Mucosa of stomach (tissue), 1 donor: ENCODE measurements around the gene CACNA1E.
"Not testable (repeated sequence)": the region's sequence is repeated elsewhere in the genome, so short reads cannot be mapped to it uniquely, and the experiment has no call there.

Source experiments
- H3K27me3 ChIP-seq: one replicate; pipeline ENCODE4 v1.7.0; 2013; ENCODE audit warnings: mild to moderate bottlenecking, low read length; ENCODE audit not compliant: control insufficient read depth, insufficient read depth
- H3K36me3 ChIP-seq: one replicate; pipeline ENCODE4 v1.7.0; 2013; ENCODE audit warnings: low read length; ENCODE audit not compliant: control insufficient read depth, insufficient read depth
- H3K4me1 ChIP-seq: one replicate; pipeline ENCODE4 v1.7.0; 2013; ENCODE audit warnings: mild to moderate bottlenecking, low read length; ENCODE audit not compliant: control insufficient read depth, insufficient read depth
- H3K4me3 ChIP-seq: one replicate; pipeline ENCODE4 v1.7.0; 2013; ENCODE audit warnings: low read length
- H3K9ac ChIP-seq: one replicate; pipeline ENCODE4 v1.7.0; 2013; ENCODE audit warnings: mild to moderate bottlenecking, low read length, moderate library complexity
- H3K9me3 ChIP-seq: one replicate; pipeline ENCODE4 v1.7.0; 2013; ENCODE audit warnings: mild to moderate bottlenecking, low read length, moderate library complexity; ENCODE audit not compliant: control insufficient read depth
- donor health status: Pancreatic carcinoma.

CACNA1E gene

DNA sequence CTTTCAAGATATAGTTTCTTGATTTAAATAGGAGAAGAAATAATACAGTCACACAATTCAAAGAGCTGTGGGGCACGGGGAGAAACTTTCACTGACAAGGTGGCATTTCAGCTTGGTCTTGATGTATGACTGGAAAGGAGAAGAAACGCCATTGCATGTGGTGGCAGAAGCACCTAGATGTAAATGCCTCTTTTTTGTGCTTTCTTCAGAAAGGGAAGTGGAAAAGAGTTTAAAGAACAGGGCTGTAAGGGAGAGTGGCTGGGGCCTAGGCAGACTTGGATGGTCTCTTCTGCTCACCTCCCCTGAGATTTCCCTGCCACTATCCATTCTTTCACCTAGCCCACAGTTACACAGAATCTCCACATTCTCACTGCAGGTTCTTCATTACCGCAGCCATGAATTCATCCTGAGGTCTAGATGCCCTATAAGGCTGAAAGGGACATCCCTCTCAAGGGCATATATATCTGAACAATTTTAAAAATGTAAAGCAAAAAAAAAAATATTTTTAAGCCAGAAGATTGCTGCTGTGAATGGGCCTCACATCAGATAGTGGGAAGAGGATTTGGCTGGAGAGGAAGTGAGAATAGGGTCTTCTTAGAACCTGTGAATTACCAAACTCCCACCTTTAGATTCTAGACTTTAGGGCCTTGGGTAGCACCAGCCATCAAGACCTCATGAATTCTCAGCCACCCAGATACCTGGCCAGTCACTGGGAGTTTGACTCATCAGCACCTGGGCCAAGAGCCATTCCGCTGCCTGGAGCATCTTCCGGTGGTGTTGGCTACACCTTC is 23.4 kb downstream of the CACNA1E start:
- Histone ChIP-seq H3K9me3 (no peaks in the 10 kb centered on the region), H3K9ac (no peak overlapping the region), H3K36me3 (no peaks in the 10 kb centered on the region), H3K4me1 (no peaks in the 10 kb centered on the region), H3K27me3 (no peaks in the 10 kb centered on the region), H3K4me3 (no peak overlapping the region)

DNA sequence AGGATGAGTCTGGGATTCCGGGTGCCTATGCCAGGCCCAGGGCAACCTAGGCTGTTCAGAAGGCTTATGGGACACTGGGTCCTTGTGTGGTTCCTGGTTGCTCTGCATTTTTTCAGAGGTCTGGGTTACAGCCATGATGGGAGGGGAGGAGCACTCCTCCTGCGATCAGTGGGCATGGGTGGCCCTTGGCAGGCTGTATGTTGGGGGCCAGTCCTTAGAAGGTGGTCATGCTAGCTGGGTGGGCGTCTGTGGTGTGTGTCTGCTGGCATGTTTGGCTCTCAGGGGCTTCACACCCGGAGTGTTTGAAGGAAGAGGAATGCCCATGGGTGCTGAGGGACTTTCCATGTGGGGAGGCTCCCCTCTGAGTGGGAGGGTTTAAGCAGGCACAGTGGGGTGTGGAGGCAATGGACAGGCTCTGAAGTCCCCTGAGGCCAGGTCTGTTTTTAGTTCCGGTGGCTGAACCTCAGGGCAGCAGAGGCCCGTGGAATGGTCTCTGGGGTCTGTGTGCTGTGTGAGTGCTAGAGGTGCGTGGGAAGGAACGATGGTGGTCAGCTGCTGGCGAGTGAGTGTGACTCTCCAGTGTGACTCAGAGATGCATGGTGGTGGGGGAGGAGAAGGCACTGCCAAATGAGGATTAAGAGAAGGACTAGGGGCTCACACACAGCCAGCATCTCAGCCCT is 25.3 kb downstream of the CACNA1E start:
- Histone ChIP-seq H3K4me1 (no peaks in the 10 kb centered on the region), H3K27me3 (no peaks in the 10 kb centered on the region), H3K4me3 (no peak overlapping the region), H3K36me3 (no peaks in the 10 kb centered on the region), H3K9me3 (no peaks in the 10 kb centered on the region), H3K9ac (no peak overlapping the region)

DNA sequence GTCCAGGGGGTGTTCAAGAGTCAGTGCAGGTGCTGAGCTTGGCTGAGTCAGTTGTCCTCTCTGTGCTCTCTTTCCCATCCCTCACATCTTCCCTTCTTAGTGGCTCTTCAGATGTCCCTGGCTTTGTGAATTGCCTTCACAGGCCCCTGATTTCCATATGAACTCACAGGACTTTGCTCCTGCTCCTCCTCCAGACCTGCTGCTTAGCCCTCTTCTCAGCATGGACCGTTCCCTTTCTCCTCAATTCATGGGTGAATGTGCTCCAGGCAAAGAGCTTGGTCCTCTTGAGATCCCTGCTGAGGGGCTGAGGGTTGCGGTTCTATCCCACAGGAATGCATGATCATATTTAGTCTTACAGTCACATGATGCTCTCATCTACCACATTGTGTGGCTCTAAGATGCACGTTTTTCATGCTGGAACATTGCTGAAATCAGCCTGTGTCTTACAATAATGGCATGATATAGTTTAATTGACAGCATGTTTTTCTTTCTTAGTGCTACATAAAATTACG is 30.5 kb downstream of the CACNA1E start:
- Histone ChIP-seq H3K9ac (no peak overlapping the region), H3K4me1 (no peaks in the 10 kb centered on the region), H3K4me3 (no peak overlapping the region), H3K9me3 (no peaks in the 10 kb centered on the region), H3K27me3 (no peaks in the 10 kb centered on the region), H3K36me3 (no peaks in the 10 kb centered on the region)

DNA sequence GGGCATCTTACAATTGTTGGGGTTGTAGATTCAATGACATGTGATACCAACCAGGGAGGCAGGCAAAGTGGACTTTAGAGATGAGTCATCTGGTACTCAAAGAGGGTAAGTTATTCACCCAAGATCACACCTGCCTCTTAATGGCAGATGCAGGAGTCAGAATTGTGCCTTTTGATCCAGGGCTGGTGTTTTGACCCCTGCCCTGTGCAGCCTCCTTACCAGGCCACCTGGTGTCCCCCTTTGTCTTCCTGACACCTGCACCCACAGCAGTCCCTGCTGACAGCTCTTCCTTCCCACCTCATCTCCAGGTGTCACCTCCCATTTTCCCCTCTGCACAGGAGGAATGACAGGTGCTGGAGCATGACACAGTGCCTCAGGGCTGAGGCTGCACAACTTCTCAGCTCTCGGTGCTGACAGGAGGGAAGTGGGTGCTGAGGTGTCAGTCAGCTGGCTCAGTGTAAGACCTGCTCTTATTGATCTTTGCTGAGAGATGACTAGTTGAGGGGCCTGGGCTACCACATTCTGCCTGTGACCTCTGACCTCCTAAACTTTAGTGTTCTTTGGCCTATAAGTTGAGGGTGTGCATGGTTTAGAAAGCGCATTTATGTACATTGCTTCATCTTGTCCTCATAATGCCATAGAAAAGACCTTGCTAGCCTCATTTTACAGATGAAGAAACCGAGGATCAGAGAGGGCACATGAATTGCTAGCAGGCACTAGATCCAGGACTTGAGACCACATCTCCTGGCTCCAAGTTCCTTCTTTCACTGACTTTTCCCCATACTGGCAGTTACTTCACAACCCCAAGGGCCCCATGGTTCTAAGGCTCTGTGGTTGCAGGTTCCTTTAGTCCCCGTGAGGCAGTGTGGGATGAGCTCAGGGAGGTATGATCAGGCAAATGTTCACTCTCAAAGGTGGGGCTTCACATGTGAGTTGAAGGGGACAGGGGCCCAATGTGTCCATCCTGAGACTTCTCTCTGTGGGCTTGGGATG is 31.3 kb downstream of the CACNA1E start:
- Histone ChIP-seq H3K9me3 (no peaks in the 10 kb centered on the region), H3K36me3 (no peaks in the 10 kb centered on the region), H3K9ac (no peak overlapping the region), H3K27me3 (no peaks in the 10 kb centered on the region), H3K4me1 (no peaks in the 10 kb centered on the region), H3K4me3 (no peak overlapping the region)

DNA sequence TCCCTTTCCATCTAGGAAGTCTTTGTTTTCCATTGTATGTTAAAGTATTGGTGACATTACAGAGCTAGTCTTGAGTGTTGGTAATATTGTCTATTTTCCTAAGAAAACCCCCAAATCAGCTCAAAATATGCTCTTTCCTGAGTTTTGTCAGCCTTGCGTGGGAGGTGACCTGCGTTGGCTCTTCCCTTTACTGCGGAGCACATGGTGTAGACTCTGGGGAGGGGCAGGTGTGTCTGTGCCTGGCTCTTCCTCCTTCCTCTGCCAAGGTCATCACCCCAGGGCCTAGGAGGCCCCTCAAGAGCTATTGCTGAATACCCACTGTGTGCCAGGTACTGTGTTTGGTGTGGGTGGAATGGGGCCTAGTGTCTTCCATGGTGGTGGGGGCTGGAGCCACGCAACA is 33.4 kb downstream of the CACNA1E start:
- Histone ChIP-seq H3K9ac (no peak overlapping the region), H3K9me3 (no peaks in the 10 kb centered on the region), H3K36me3 (no peaks in the 10 kb centered on the region), H3K4me1 (no peaks in the 10 kb centered on the region), H3K27me3 (no peaks in the 10 kb centered on the region), H3K4me3 (no peak overlapping the region)

DNA sequence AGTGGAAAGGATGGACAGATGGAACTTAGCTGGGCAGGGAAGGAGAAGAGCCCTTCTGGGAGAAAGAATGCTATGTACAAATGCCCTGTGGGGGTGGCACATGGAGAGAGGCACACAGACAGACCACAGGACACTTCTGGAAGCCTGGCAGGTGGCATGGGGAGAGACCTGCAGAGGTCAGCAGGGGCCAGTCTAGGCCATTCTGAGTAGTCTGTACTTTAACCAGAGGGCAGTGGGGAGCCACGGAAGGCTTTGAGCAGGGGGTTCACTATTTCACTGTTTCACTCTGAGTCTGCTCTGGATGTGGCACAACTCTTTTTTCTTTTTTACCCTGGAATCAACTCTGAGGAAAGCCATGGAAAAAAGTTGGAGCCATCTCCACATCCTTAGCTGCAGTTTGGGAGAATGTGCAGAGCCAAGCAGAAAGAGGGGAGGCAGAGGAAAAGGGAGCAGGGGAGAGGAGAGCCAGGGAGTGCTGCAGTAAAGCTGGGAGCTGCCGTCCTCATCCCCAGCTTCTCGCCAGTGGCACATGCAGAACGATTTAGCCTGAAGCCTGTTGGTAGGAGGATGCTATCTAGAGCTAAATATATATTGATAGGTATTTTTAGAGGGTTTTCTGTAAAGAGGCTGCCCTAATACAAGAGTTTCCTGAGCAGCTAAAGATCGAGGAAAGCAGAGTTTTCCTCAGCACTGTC is 34.0 kb downstream of the CACNA1E start:
- H3K27me3 ChIP-seq: no peaks in the 10 kb centered on the region
- no peak overlapping the region for H3K9ac ChIP-seq

DNA sequence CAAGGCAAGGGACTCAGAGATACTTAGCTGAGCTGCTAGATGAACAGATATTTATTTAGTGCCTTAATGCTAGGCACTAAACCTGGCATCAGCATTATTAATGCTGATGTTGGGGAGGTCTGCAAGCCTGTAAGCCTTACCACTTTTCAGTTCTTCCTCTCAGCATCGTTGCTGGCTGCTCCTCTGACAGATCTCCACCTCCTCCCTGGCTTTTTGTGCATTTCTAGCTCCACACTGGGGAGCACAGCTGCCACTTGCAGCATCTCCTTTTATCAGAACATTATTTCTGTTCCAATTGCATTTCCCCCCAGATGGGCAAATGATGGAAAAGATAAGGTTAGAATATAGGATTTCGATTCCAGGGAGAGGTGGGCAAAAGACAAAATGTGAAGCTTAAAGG is 34.8 kb downstream of the CACNA1E start:
- no peaks in the 10 kb centered on the region for H3K27me3 ChIP-seq
- H3K36me3 ChIP-seq: no peaks in the 10 kb centered on the region
- no peak overlapping the region for H3K9ac ChIP-seq
- no peaks in the 10 kb centered on the region for H3K9me3 ChIP-seq
- no peak overlapping the region for H3K4me3 ChIP-seq
- H3K4me1 ChIP-seq: no peaks in the 10 kb centered on the region

More for the DNA sequence above, 34.0 kb downstream of the CACNA1E start:
- H3K4me1 ChIP-seq: no peaks in the 10 kb centered on the region
- H3K36me3 ChIP-seq: no peaks in the 10 kb centered on the region
- no peak overlapping the region for H3K4me3 ChIP-seq
- H3K9me3 ChIP-seq: no peaks in the 10 kb centered on the region

DNA sequence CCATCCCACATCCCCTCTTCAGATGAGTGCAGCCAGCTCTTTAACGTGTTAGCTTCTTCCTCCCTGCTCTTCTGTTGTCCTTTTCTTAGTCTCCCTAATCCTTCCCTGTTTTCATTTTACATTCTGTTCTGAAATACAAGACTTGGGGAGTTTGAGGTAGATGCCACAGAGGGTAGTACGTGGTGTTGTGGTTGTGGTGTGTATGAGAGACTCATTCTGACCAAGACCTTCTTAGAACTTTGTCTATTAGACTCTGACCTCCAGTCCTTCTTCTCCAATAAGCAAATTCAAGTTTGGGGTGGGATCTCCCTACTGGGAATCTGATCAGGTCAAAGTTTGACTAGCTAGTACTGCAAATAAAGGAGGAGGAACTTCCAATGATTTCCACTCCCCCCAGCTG is 39.5 kb downstream of the CACNA1E start:
- H3K4me3 ChIP-seq: no peak overlapping the region
- no peaks in the 10 kb centered on the region for H3K36me3 ChIP-seq
- no peaks in the 10 kb centered on the region for H3K9me3 ChIP-seq
- no peak overlapping the region for H3K9ac ChIP-seq
- no peaks in the 10 kb centered on the region for H3K4me1 ChIP-seq
- H3K27me3 ChIP-seq: no peaks in the 10 kb centered on the region

DNA sequence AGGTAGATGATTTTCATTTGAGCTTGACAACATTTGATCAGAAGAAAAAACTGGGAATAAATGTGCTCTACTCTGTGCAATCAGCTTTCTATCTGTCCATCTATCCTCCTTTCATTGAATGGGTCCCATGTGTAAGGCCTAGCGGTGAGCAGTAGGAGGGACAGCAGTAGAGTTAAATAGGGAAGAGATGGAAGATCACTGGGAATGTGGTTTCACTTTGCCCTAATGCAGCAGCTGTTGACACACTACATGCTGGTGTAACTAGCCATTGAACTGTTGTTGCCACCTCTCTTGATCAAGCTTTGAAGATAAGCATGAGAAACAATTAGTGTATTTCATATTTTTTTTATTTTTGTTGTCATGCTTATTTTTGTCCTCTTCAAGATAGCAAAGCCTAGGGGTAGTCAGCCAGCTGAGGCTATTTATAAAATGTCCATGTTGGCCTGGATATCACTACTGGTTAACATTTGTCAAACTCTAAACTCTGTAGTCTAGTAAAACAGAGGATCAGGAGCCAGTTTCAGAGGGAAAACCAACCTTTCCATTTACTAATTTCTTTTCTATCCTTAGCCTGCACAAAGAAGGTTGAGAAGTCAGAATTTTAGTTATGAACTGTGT is 41.9 kb downstream of the CACNA1E start:
- Histone ChIP-seq H3K9ac (no peak overlapping the region), H3K27me3 (no peaks in the 10 kb centered on the region), H3K4me1 (no peaks in the 10 kb centered on the region), H3K9me3 (no peaks in the 10 kb centered on the region), H3K36me3 (no peaks in the 10 kb centered on the region), H3K4me3 (no peak overlapping the region)

DNA sequence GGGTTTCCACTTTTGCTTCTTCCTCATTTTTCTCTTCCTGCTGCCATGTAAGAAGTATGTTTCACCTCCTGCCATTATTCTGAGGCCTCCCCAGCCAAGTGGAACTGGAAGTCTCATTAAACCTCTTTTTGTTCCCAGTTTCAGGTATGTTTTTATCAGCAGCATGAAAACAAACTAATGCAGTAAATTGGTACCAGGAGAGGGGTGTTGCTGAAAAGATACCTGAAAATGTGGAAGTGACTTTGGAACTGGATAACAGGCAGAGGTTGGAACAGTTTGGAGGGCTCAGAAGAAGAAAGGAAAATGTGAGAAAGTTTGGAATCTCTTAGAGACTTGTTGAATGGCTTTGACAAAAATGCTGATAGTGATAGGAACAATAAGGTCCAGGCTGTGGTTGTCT is 44.9 kb downstream of the CACNA1E start:
- not testable (repeated sequence) for H3K36me3 ChIP-seq, H3K9me3 ChIP-seq, H3K4me3 ChIP-seq, H3K27me3 ChIP-seq, H3K9ac ChIP-seq, H3K4me1 ChIP-seq

DNA sequence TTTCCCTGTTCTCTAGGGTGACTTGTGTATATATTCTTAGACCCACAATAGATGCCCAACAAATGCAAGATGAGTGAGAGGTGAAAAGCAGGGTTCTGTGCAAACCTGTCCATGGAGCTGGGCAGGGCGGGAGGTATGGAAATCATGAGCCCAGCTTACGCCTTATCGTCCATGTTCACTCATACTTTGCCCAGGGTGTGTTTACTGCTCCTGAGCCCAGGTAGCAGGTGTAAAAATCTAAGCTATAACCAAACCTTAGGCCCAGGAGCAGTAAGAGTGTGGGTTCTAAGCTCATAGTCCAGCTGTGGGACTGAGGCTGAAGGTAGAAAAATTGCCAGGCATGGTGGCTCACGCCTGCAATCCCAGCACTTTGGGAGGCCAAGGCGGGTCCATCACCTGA is 48.1 kb downstream of the CACNA1E start:
- H3K4me1 ChIP-seq: no peaks in the 10 kb centered on the region
- no peaks in the 10 kb centered on the region for H3K36me3 ChIP-seq
- no peaks in the 10 kb centered on the region for H3K9me3 ChIP-seq
- no peak overlapping the region for H3K9ac ChIP-seq
- H3K27me3 ChIP-seq: no peaks in the 10 kb centered on the region
- no peak overlapping the region for H3K4me3 ChIP-seq
